H7 (cell line): ENCODE measurements around the gene SYT13. TPM values are rescaled to one million over a fixed set of nuclear protein-coding genes. Genes with fewer than 3 reads are reported as not detected.
"Not testable (repeated sequence)": the region's sequence is repeated elsewhere in the genome, so short reads cannot be mapped to it uniquely, and the experiment has no call there.

ENCODE experiments used
- DNase-seq: peaks from one replicate; pipeline ENCODE4 v3.0.0; 2012
- H3K27me3 ChIP-seq: 2 replicates; pipeline ENCODE4 v1.6.0; 2011; ENCODE audit warnings: mild to moderate bottlenecking, low read length; ENCODE audit not compliant: control insufficient read depth, insufficient read depth
- H3K36me3 ChIP-seq: replicated peaks from 2 replicates; pipeline ENCODE4 v1.5.1; 2011; ENCODE audit warnings: low read length; ENCODE audit not compliant: control insufficient read depth, insufficient read depth
- H3K4me3 ChIP-seq: 2 replicates; pipeline ENCODE4 v1.5.1; 2011; ENCODE audit warnings: low read depth, mild to moderate bottlenecking, control low read depth, low read length, moderate library complexity; ENCODE audit not compliant: insufficient read depth
- total RNA-seq: library from RNA; depleted of rRNA; stranded (reverse); fragments of >200 nt; shearing (Covaris generic); gene quantifications from 2 replicates; pipeline ENCODE4 v1.2.3, GENCODE V29; 2014

SYT13 gene
- total RNA-seq, 1 experiment from 2014 or later = 6.1 TPM

DNA sequence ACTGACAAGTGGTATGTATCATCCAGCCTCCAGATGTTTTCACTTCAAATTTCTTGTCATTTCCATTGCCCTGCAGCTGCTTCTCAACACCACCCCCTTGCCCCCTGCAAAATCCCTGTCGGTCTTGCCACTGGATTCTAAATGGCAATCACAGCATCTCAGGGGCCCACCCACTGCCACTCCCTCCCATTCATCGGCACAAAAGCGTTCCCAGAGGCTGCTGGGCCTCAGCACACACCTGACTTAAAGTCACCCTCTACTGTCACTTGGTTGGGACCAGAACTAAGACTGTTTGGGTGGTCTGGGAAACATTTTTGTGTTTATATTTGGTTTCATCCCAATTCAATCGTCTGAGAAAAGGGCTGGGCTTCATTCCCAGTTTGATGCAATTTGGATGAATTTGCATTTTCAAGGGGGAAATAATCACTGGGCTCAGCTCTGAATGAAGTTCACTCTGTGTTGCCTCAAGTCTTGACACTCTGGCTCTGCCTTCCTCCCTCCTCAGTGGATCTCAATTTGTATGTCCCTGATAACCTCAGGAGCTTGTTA, 27.1 kb downstream of the SYT13 start:
- no peak for DNase-seq
- Histone ChIP-seq H3K27me3 (no peaks in the 10 kb centered on the region), H3K36me3 (no peaks in the 10 kb centered on the region), H3K4me3 (no peak overlapping the region)

DNA sequence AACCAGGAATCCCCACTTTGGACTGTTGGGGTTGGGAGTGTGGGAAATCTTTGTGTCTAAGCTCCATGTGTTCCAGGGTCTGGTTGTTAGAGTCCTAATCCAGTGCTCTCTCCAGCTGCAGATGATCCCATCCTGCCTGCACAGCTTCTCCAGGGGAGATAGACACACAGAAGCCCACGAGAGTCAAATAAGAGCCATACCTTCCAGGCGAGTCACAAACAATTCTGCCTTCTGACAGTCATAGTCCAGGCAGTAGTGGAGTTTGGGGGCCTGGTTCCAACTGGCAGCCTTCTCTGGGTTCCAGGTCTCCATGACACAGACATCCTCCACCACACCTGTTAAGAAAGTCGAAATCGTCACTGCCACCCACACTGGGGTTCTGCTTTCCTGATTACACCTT, 32.1 kb downstream of the SYT13 start:
- no peak for DNase-seq
- Histone ChIP-seq H3K4me3 (no peak overlapping the region), H3K36me3 (no peaks in the 10 kb centered on the region), H3K27me3 (no peaks in the 10 kb centered on the region)

DNA sequence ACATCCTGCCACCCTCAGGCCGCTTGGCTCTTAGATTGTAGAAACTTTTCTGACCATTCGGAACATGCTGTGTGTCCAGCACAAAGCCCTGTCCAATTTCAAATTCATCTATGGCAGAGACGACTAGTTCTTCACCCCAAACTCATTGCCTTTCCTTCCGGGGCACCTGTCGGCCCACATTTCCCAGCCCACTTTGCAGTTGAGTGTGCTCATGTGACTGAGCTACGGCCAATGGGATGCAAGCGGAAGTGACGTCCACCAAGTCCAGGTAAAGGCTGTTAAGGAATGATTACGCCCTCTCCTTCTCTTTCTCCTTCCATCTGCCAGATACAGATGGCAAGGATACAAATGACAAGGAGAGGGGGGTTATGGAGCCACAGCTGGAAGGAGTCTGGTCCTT, 32.5 kb downstream of the SYT13 start:
- no peaks in the 10 kb centered on the region for H3K27me3 ChIP-seq
- no peak for DNase-seq
- H3K4me3 ChIP-seq = no peak overlapping the region
- H3K36me3 ChIP-seq = no peaks in the 10 kb centered on the region

DNA sequence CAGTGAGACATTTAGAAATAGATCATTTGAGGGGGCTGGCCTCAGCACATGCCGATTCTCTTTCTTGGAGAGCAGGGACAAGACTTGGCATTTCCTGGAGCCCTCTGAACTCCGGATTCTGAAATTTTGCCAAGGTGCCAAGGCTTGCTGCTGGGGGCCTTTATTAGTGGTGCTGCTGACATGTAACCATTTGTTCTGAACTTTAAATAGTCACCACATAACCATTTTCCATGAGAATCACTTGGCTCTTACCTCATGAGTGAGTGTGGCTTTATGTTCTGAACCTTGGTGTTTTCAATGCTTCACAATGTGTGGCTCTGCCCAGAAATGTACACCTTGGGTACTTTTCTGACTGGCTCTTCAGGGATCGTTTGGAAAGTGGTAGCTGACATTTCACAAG, 33.3 kb downstream of the SYT13 start:
- H3K36me3 ChIP-seq = no peaks in the 10 kb centered on the region
- no peak for DNase-seq
- no peak overlapping the region for H3K4me3 ChIP-seq
- no peaks in the 10 kb centered on the region for H3K27me3 ChIP-seq

DNA sequence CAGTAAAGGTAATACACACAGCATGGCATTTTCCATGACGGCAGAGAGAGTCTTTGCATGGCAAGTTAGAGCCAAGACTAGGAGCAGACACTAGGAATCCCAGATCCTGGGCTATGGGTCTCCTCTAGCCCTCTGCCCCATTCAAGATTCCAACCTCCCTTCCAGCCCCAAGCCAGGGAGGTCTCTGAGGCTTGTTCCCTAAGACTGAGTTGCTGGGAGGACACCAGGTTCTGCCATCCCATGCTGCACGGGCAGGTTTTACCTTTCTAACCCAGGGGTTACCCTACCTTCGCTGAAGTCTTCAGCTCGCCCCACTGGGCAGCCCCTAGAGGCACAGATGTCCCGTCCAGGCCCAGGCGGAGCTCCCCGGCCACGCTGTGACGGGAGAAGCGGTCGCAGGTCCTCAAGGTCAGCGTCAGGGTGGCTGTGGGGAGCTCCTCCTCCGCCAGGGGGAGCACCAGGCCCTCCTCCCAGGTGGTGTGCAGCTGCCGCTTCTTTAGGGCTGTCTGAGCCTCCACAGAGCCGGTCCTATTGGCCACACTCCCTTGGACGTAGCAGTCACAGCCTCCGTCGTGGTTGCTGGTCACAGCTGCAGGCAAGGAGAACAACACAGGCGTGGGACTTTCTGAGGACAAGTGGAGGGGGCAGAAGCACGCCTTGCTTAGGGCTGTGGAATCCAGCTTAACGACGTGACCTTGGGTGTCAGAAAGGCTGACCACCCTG, 33.8 kb downstream of the SYT13 start:
- DNase-seq = peak; percentile 94
- no peaks in the 10 kb centered on the region for H3K27me3 ChIP-seq
- no peak overlapping the region for H3K4me3 ChIP-seq
- no peaks in the 10 kb centered on the region for H3K36me3 ChIP-seq

DNA sequence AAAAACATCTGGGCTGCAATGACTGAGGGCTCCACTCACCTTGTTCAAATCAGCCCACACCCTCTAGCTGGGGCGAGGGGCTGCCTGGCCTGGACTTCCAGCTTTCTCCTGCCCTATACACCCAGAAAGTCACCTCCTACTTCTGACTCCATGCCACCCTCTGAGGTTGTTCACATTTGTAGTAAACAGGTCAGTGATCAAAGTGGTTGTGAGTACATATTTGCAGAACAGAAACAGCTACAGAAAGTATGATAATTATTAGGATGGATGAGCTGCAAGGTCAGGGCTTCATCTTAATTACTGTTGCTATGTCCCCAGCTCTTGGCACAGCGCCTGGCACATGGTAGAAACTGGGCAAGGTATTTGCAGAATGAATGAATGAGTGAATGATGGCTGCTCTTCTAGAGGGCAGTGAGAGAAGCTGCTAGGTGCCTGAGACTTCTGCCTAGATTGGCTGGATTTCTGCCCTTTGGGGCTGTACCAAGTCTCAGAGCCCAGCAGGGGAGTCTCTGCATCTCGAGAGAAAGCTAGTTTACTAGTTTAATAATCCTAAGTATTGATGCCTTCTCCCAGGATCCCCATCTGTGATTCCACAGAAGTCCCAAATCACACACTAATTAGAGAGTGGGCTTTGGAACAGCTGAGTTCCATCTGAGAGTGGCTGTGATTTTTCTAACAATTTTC, 36.0 kb downstream of the SYT13 start:
- Histone ChIP-seq H3K4me3 (no peak overlapping the region), H3K36me3 (no peaks in the 10 kb centered on the region), H3K27me3 (no peaks in the 10 kb centered on the region)
- DNase-seq = no peak

DNA sequence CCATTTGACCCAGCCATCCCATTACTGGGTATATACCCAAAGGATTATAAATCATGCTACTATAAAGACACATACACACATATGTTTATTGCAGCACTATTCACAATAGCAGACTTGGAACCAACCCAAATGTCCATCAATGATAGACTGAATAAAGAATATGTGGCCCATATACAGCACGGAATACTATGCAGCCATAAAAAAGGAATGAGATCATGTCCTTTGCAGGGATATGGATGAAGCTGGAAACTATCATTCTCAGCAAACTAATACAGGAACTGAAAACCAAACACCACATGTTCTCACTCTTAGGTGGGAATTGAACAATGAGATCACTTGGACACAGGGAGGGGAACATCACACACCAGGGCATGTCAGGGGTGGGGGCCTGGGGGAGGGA, 36.8 kb downstream of the SYT13 start:
- H3K4me3 ChIP-seq, DNase-seq, H3K27me3 ChIP-seq, H3K36me3 ChIP-seq: not testable (repeated sequence)

DNA sequence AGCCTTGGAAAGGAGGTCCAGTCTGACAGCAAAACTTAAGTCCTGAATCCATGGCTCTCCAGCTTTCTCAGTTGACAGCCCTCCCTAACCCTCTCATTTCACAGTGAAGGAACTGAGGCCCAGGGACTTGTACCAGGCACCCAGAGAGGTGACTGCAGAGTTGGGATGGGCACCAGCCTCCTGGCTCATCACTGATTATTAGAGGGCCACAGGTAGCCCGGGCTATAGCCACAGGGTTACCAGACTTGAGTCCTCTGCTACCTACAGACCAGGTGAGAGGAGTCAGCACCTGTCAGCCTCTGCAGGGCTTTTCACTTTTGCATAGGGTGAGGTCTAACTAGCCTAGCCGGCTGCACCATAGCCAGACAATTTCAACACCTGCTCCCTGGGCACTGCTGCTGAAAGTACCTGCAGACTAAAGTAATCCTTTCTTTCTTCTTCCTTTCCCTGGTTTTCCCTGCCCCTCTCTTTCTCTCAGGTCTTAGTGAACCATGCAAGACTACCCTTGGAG, 37.6 kb downstream of the SYT13 start:
- no peaks in the 10 kb centered on the region for H3K27me3 ChIP-seq
- H3K4me3 ChIP-seq = no peak overlapping the region
- H3K36me3 ChIP-seq = no peaks in the 10 kb centered on the region
- DNase-seq = no peak

DNA sequence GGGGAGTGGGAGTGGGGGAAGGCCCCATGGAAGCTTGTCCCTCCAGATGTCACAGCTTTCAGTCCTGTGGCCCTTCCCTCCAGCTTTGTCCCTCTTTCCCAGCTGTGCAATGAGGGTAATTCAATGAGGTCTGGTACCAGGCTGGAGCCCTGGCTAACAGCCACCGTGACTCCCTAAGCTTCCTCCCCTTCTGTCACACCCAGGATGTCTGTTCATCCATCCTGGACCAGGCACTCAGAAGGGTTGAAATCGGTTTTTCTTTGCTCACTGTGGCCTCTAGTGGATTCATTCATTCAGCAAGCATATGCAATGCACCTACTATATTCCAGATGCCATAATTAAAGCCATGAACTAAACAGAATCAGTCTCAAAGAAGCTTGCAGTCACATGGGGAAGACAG, 38.7 kb downstream of the SYT13 start:
- Histone ChIP-seq H3K4me3 (no peak overlapping the region), H3K27me3 (no peaks in the 10 kb centered on the region), H3K36me3 (no peaks in the 10 kb centered on the region)
- no peak for DNase-seq

DNA sequence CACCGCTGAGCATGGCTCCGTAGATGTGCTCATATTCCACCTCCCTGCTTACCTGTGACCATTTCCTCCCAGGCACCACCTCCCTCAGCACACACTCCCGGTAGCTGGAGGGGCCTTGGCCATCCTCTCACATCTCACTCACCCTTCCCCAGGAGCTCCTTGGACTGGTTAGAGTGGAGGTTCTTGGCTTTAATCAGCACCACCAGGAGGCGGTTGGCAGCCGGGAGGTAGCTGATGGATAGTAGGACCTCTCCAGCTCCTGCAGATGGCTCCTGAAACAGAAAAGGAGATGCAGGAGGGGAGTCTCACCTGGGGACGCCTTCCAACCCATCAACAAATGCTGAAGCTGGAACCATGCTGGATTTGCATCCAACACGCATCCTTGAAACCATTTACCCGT, 39.9 kb downstream of the SYT13 start:
- H3K4me3 ChIP-seq = no peak overlapping the region
- H3K27me3 ChIP-seq = no peaks in the 10 kb centered on the region
- no peaks in the 10 kb centered on the region for H3K36me3 ChIP-seq
- no peak for DNase-seq

DNA sequence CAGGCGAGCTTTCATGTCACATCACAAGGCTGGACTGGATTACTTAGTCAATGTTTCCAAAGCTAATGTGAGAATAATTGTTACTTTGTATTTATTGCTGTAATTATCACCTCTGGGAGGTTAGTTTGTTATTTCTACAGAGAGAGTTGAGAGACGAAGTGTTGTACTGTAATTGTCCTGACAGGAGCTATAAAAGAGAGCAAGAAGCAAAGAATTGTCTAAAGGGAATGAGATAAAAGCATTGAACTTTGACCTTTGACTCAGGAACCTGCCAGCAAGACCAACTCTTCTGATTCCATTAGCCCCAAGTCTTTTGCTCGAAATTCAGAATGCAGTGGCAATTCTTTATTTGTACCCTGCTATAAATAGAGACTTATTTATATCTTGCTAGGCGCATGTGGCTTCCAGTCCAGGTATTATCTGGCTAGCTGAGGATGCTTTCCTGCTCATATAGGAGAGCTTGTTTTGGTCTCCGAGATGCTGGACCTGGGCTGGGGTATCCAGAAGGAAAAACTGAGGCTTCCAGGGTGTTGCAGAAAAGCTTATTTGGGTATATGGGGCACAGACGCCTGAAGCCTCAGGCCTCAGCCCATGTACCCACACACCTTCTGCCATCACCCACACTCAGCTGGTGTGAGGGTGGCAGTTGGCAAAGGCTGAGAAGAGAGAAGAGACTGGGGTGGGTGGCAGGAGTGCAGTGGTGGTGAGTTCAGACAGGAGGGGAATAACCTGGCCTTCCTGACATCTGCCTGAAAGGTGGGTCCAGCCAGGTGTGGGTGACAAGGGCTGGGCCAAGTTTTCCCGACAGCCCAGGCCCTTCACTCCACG, 40.7 kb downstream of the SYT13 start:
- H3K4me3 ChIP-seq = no peak overlapping the region
- DNase-seq = no peak
- no peaks in the 10 kb centered on the region for H3K27me3 ChIP-seq
- no peaks in the 10 kb centered on the region for H3K36me3 ChIP-seq

DNA sequence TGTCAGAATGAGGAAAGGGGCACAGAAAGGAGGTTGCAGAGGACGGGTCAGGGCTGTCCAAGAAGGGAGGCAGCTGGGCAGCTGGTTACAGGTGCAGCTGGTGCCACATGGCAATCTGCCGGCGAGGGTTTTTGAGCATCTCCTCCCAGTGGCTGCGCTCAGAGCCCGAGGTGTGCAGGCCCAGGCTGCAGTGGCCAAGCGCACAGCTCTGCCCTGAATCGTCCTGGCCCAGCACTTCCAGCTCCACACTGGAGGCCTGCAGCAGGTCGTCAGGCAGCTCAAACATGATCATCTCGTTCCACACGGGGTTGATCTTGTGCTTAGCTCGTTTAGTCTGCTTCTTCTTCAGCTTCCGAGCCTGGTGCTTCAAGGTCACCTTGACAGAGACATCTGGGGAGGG, 42.2 kb downstream of the SYT13 start:
- H3K36me3 ChIP-seq = no peaks in the 10 kb centered on the region
- H3K27me3 ChIP-seq = no peaks in the 10 kb centered on the region
- DNase-seq = no peak
- H3K4me3 ChIP-seq = no peak overlapping the region

DNA sequence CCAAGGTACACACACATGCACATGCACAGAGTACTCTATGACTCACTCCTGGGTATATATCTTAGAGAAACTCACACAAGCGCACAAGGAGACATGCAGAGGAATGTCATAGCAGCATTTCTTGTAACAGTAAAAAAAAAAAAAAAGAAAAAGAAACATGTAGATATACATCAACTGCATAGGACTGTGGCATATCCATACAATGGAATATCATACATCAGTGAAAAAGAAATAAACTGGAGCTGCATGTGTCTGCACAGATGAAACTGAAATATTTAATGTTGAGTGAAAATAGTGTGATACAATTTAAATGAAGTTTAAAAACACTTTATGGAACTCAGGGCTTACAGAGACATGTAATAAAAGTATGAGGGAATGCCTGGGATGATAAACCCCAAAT, 46.4 kb downstream of the SYT13 start:
- H3K4me3 ChIP-seq = no peak overlapping the region
- no peaks in the 10 kb centered on the region for H3K36me3 ChIP-seq
- no peak for DNase-seq
- no peaks in the 10 kb centered on the region for H3K27me3 ChIP-seq

DNA sequence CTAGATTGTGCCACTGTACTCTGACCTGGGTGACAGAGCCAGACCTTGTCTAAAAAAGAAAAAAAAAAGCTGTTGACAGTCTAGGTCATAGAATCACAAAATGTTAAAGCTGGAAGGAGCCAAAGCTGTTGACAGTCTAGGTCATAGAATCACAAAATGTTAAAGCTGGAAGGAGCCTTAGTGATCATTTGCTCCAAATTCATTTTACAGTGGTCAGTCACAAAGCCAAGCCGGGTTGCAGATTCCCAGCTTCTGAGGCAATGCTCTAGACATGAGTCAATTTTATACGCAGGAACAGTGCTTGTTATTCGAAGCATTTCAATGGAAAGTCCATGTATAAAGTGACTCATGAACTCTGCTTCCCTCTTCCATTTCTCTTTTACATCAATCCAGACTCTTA, 47.4 kb downstream of the SYT13 start:
- no peak for DNase-seq
- Histone ChIP-seq H3K27me3 (no peaks in the 10 kb centered on the region), H3K4me3 (no peak overlapping the region), H3K36me3 (no peaks in the 10 kb centered on the region)
